Peyer's patch (tissue), 4 donors: ENCODE data around the gene C8B. TPM values are rescaled to one million over a fixed set of nuclear protein-coding genes. Genes with fewer than 3 reads are reported as not detected.

Source experiments
- DNase-seq, 3 donors: peaks; one replicate each; pipeline ENCODE4 v3.0.0-alpha.2; 2017 to 2019
- H3K27ac ChIP-seq, 4 donors: fragments of 200-600 bp; sonication (generic); one replicate each; pipeline ENCODE4 v1.5.1; 2016 to 2019
- H3K27me3 ChIP-seq, 2 donors: fragments of 200-600 bp; sonication (generic); one replicate each; pipeline ENCODE4 v1.5.1; 2019
- H3K36me3 ChIP-seq, 3 donors: fragments of 200-600 bp; sonication (generic); one replicate each; pipeline ENCODE4 v1.5.1; 2016 to 2019
- H3K4me1 ChIP-seq, 4 donors: fragments of 200-600 bp; sonication (generic); one replicate each; pipeline ENCODE4 v1.5.1; 2016 to 2019
- H3K4me3 ChIP-seq, 4 donors: fragments of 200-600 bp; sonication (generic); 1 replicate in 3 of 4; 2 replicates in 1 of 4; pipeline ENCODE4 v1.5.1; 2016 to 2019; ENCODE audit warnings: mild to moderate bottlenecking in 1 of 4
- H3K9me3 ChIP-seq, 4 donors: fragments of 200-600 bp; sonication (generic); one replicate each; pipeline ENCODE4 v1.5.1; 2016 to 2019; ENCODE audit warnings: mild to moderate bottlenecking in 1 of 4
- POLR2A ChIP-seq, 2 donors: fragments of 450-650 bp; IDR thresholded peaks; one replicate each; pipeline ENCODE4 v1.5.1; 2017; ENCODE audit warnings: antibody characterized with exemption in 2 of 2, mild to moderate bottlenecking in 2 of 2, moderate library complexity in 2 of 2
- total RNA-seq, 4 donors: library from RNA; depleted of rRNA; stranded (reverse); fragments of >200 nt; gene quantifications; one replicate each; pipeline ENCODE4 v1.1.0, GENCODE V29; 2016
- TF ChIP-seq, protein P1 (sequence below), 6 experiments: fragments of 450-650 bp in 4 of 6; fragments of 200-600 bp in 2 of 6; sonication (generic) in 1 of 6; IDR thresholded peaks; one replicate each; pipeline ENCODE4 v1.5.1; 2017 to 2019; ENCODE audit warnings: antibody characterized with exemption in 6 of 6, mild to moderate bottlenecking in 3 of 6, moderate library complexity in 1 of 6

The C8B gene
- total RNA-seq, 4 donors from 2014 or later = not detected

DNA sequence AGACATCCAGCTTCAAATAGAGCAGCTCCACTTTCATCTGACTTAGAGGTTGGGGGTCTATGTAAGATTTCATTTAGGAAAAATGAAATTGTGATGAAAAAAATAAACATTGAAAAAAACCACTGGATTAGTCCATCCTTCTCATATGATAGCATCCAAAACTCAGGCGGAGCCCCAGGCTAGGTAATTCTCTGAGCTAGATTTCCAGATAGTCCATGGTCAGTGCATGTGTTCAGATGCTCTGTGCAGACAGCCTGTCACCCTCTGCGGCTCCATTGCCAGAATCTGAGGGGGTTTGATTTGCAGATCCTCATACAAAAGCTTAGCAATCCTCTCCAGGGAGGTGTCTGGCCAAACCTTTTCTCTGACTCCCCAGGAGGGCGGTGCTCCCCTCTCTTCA lies 49.2 kb downstream of the C8B start:
- no peaks in the 10 kb centered on the region for H3K4me1 ChIP-seq
- no peak overlapping the region for H3K4me3 ChIP-seq
- no peak overlapping the region for H3K27ac ChIP-seq
- H3K36me3 ChIP-seq = no peaks in the 10 kb centered on the region
- DNase-seq = no peak
- no peaks in the 10 kb centered on the region for H3K9me3 ChIP-seq
- H3K27me3 ChIP-seq = no peaks in the 10 kb centered on the region
- TF ChIP-seq, protein P1, sequence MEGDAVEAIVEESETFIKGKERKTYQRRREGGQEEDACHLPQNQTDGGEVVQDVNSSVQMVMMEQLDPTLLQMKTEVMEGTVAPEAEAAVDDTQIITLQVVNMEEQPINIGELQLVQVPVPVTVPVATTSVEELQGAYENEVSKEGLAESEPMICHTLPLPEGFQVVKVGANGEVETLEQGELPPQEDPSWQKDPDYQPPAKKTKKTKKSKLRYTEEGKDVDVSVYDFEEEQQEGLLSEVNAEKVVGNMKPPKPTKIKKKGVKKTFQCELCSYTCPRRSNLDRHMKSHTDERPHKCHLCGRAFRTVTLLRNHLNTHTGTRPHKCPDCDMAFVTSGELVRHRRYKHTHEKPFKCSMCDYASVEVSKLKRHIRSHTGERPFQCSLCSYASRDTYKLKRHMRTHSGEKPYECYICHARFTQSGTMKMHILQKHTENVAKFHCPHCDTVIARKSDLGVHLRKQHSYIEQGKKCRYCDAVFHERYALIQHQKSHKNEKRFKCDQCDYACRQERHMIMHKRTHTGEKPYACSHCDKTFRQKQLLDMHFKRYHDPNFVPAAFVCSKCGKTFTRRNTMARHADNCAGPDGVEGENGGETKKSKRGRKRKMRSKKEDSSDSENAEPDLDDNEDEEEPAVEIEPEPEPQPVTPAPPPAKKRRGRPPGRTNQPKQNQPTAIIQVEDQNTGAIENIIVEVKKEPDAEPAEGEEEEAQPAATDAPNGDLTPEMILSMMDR (IDR thresholded peaks at IDR 0.05) = no peak
- TF ChIP-seq POLR2A (IDR thresholded peaks at IDR 0.05) = no peak

DNA sequence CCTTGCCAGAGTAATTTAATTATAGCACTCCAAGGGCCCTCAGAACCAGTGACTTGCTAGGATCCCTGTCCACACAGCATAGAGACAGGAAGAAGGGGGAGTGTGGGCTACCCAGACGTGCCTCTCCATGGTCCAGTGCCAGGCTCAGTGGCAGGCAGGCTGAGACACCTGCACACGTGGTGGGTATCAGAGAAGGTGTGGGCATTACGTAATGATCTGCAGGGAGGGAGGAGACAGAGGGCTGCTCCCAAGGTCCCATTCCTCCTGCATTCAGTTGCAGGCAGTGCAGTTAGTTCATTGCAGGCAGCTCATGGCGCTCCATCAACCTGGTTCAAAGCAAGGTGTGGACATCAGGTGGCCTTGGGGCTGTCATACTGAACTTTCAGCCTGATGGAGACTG lies 49.9 kb downstream of the C8B start:
- TF ChIP-seq, protein P1 (IDR thresholded peaks at IDR 0.05) = no peak
- TF ChIP-seq POLR2A (IDR thresholded peaks at IDR 0.05) = no peak
- H3K4me1 ChIP-seq = no peaks in the 10 kb centered on the region
- H3K27ac ChIP-seq = no peak overlapping the region
- H3K4me3 ChIP-seq = no peak overlapping the region
- no peaks in the 10 kb centered on the region for H3K36me3 ChIP-seq
- no peak for DNase-seq
- H3K9me3 ChIP-seq = no peaks in the 10 kb centered on the region
- H3K27me3 ChIP-seq = no peaks in the 10 kb centered on the region

DNA sequence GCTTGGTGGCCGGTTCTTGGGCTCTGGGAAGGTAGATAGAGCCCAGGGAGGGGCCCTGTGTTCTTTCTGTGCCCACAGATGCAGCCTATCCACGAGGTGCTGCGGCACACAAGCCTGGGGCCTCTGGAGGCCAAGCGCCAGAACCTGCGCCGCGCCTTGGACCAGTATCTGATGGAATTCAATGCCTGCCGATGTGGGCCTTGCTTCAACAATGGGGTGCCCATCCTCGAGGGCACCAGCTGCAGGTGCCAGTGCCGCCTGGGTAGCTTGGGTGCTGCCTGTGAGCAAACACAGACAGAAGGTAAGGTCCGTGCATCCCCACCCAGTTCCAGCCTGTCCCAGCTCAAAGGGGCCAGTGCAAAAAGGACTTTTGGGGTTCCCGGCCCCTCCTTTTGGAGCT lies 53.5 kb downstream of the C8B start:
- no peaks in the 10 kb centered on the region for H3K4me1 ChIP-seq
- no peaks in the 10 kb centered on the region for H3K27me3 ChIP-seq
- H3K27ac ChIP-seq = no peak overlapping the region
- H3K36me3 ChIP-seq = no peaks in the 10 kb centered on the region
- TF ChIP-seq POLR2A (IDR thresholded peaks at IDR 0.05) = no peak
- TF ChIP-seq, protein P1 (IDR thresholded peaks at IDR 0.05) = no peak
- H3K4me3 ChIP-seq = no peak overlapping the region
- no peak for DNase-seq
- no peaks in the 10 kb centered on the region for H3K9me3 ChIP-seq

DNA sequence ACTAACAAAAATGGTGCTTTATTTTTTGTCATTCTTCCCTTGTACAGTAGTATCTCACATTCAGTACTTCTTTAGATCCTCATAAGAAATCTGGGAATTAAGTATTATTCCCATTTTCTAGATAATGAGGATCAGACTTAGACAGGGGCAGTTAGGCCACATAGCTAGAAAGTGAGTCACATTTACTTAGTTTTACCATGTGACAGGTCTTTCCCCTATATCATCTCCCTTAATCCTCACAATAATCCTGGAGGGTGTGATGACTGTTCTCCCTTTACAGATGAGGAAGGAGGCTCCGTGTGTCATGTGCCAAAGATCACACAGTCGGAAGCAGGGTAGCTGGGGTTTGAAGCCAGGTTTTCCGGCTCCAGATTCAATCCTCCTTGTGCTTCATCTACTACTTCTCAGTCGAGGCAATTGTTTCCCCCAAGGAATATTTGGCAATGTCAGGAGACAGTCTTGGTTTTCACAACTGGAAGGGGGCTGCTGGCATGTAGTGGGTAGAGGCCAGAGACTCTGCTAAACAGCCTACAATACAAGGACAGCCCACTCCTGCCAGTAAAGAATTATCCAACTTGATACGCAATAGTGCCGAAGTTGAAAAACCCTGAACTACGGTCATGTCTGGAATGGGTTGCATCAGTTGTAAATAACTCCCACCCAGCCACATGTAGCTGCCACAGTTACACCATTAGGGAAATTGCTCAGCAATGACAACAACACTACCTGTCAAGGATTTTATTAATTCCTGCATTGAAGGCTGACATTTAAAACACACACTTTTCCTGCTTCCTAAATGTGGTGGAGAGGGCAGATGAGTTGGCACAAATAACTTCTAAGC lies 54.5 kb downstream of the C8B start:
- Histone ChIP-seq H3K4me3 (no peak overlapping the region), H3K27ac (no peak overlapping the region), H3K9me3 (no peaks in the 10 kb centered on the region), H3K36me3 (no peaks in the 10 kb centered on the region), H3K4me1 (no peaks in the 10 kb centered on the region), H3K27me3 (no peaks in the 10 kb centered on the region)
- no peak for DNase-seq
- TF ChIP-seq POLR2A (IDR thresholded peaks at IDR 0.05) = no peak
- TF ChIP-seq, protein P1 (IDR thresholded peaks at IDR 0.05) = no peak

DNA sequence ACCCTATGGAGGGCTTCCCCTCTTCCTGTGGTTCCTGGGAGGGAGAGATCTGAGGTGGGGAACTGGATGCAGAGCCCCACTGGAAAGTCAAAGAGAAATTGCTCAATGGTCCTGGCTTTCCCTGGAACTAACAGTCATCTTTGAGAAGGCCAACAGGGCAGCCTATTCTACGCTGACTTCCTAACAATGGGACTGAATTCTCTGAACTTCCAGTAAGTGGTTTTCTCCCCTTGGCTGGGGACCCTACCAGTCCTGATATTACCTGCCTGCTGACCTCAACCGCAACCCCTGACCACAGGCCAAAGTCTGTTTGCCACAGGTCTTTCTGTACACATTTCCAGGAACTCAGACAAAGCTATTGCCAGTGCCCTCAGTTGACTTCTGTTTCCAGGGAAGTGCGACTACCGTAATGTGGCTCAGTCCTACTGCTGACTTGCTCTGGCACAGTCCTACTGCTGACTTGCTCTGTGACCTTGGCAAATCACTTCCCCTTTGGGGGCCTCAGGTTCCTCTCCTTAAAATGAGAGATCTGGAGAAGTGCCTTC lies 55.3 kb downstream of the C8B start:
- no peaks in the 10 kb centered on the region for H3K4me1 ChIP-seq
- no peaks in the 10 kb centered on the region for H3K27me3 ChIP-seq
- DNase-seq = no peak
- no peak overlapping the region for H3K4me3 ChIP-seq
- no peak overlapping the region for H3K27ac ChIP-seq
- TF ChIP-seq, protein P1 (IDR thresholded peaks at IDR 0.05) = no peak
- TF ChIP-seq POLR2A (IDR thresholded peaks at IDR 0.05) = no peak
- H3K9me3 ChIP-seq = no peaks in the 10 kb centered on the region
- H3K36me3 ChIP-seq = no peaks in the 10 kb centered on the region
